Effector CD4-positive, alpha-beta T cell (primary cell): ENCODE data around the gene DVL1.

Source experiments
- DNase-seq: peaks from one replicate; pipeline ENCODE4 v3.0.0-alpha.2; 2020

The DVL1 gene

GRCh38 chr1:1340185-1340584 is 9.0 kb downstream of the DVL1 start:
- DNase-seq, result no peak

- no peak for DNase-seq
Measured at GRCh38 chr1:1338278-1338677, 10.9 kb downstream of the DVL1 start.

GRCh38 chr1:1337793-1338147 is 11.4 kb downstream of the DVL1 start:
- DNase-seq, result no peak

- no peak for DNase-seq
Measured at GRCh38 chr1:1336931-1337792, 12.1 kb downstream of the DVL1 start.

GRCh38 chr1:1336446-1336845 is 12.8 kb downstream of the DVL1 start:
- no peak for DNase-seq

- no peak for DNase-seq
Measured at GRCh38 chr1:1335792-1336248, 13.4 kb downstream of the DVL1 start.

GRCh38 chr1:1335283-1335682 is 13.9 kb downstream of the DVL1 start:
- DNase-seq, result no peak

- no peak for DNase-seq
Measured at GRCh38 chr1:1334835-1335234, 14.4 kb downstream of the DVL1 start.

GRCh38 chr1:1333551-1334241 is 15.5 kb downstream of the DVL1 start:
- DNase-seq, result no peak

GRCh38 chr1:1332774-1333480 is 16.3 kb downstream of the DVL1 start:
- DNase-seq, result no peak

- no peak for DNase-seq
Measured at GRCh38 chr1:1332031-1332755, 17.0 kb downstream of the DVL1 start.

- DNase-seq, result no peak
Measured at GRCh38 chr1:1331068-1331965, 17.9 kb downstream of the DVL1 start, which contains the start of gene TAS1R3. Gene TAS1R3, plus strand, starts transcription at chr1:1331280. Its CDS starts 66 bp downstream, at chr1:1331346.

GRCh38 chr1:1330366-1331067 is 18.7 kb downstream of the DVL1 start:
- DNase-seq, result no peak

- DNase-seq, result no peak
Measured at GRCh38 chr1:1329304-1330210, 19.7 kb downstream of the DVL1 start.

GRCh38 chr1:1328254-1328653 is 21.0 kb downstream of the DVL1 start:
- no peak for DNase-seq

- no peak for DNase-seq
Measured at GRCh38 chr1:1327291-1327690, 21.9 kb downstream of the DVL1 start.

GRCh38 chr1:1326075-1326605 is 23.1 kb downstream of the DVL1 start:
- DNase-seq, result no peak

- no peak for DNase-seq
Measured at GRCh38 chr1:1325288-1326074, 23.7 kb downstream of the DVL1 start.
